ENCODE data around the gene NDUFAB1. TPM values are rescaled to one million over a fixed set of nuclear protein-coding genes. Genes with fewer than 3 reads are reported as not detected.

The NDUFAB1 gene
- total RNA-seq, 4 donors from 2014 or later, result 68.0 to 110 (median 83.3) TPM

DNA sequence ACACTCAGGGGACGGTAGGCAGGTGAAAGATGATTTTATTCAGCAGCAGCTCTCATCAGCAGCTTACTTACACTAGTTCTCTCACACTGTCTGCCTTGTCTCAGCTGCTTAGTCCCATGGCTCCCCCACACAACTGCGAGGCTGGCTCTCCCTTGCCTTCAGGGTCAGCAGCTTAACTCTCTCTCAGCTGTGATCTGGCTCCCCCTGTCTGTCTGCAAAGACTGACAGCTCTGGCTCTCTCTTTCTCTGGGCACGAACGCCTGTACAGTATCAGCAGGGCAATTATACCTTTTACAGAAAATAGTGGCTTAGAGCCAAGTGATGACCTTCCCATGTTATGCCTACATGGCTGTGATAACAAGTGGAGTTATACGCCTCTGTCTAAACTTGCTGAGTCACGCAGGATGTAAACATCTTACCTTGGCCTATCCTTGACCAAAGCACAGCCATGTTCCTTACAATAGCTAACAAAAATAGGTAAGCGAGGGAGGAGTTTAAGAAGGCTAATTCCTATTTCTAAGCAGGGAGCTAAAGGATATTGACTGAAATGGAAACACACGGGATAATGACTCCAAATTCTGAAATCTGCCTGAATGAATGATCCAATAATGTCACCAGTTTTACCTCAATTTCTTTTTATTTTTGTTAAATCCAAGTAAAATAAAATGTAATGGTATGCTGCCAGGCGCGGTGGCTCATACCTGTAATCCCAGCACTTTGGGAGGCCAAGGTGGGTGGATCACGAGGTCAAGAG is 1.1 kb upstream of the NDUFAB1 start:
- intact Hi-C loops (cut with DNase I), result no loop called here
- Histone ChIP-seq H3K4me3 (no peak overlapping the region), H3K4me1 (peaks cover 17 to 34% (median 22%) of the 10 kb centered on the region in 3 donors), H3K27me3 (no peaks in the 10 kb centered on the region), H3K9me3 (no peaks in the 10 kb centered on the region), H3K36me3 (peaks cover 0 to 39% (median 0%) of the 10 kb centered on the region in 3 donors), H3K27ac (peak overlapping the region in 1 of 4 donors; percentile 82)
- DNase-seq, result no peak
- no peak for TF ChIP-seq POLR2A (IDR thresholded peaks at IDR 0.05)
- TF ChIP-seq, protein P1, sequence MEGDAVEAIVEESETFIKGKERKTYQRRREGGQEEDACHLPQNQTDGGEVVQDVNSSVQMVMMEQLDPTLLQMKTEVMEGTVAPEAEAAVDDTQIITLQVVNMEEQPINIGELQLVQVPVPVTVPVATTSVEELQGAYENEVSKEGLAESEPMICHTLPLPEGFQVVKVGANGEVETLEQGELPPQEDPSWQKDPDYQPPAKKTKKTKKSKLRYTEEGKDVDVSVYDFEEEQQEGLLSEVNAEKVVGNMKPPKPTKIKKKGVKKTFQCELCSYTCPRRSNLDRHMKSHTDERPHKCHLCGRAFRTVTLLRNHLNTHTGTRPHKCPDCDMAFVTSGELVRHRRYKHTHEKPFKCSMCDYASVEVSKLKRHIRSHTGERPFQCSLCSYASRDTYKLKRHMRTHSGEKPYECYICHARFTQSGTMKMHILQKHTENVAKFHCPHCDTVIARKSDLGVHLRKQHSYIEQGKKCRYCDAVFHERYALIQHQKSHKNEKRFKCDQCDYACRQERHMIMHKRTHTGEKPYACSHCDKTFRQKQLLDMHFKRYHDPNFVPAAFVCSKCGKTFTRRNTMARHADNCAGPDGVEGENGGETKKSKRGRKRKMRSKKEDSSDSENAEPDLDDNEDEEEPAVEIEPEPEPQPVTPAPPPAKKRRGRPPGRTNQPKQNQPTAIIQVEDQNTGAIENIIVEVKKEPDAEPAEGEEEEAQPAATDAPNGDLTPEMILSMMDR (IDR thresholded peaks at IDR 0.05), result peak in 1 of 6 experiments; percentile 9
- WGBS, 2 donors, result 72 to 78% methylated on average over 11 of the region's 11 CpGs

DNA sequence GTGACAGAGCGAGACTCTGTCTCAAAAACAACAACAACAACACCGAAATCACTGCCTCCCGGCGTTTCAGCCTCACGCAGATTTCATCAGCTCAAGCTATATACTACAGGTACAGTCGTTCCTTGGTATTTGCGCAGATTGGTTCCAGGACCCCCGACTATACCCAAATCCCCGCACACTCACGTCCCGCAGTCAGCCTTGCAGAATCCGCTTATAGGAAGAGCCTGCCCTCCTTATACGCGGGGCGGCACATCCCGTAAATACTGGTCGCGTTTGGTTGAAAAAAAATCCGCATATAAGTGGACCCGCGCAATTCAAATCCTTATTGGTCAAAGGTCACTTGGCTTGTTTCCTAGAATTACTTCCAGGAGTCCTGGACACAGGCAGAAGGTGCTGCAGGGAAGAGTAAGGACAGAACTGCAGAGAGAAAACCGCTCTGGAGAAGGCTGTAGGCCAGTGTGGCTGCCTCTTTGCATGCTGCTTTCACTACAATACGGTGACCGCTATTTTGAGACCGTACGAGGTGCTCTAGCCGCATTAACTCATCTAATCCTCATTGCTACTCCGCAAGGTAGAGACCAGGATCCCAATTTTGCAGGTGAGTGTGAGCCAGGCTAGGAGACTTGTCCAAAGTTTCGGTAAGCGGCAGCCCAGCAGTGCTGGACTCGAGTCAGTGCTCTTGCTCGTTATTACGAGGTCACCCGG is 718 bp downstream of the NDUFAB1 start:
- Histone ChIP-seq H3K36me3 (peaks cover 0 to 39% (median 13%) of the 10 kb centered on the region in 3 donors), H3K4me1 (peaks cover 17 to 34% (median 22%) of the 10 kb centered on the region in 3 donors), H3K4me3 (peak overlapping the region; percentile 74 to 99 (median 92)), H3K9me3 (no peaks in the 10 kb centered on the region), H3K27ac (peak overlapping the region; percentile 82 to 93 (median 88)), H3K27me3 (no peaks in the 10 kb centered on the region)
- no peak for DNase-seq
- intact Hi-C loops (cut with DNase I), result no loop called here
- WGBS, 2 donors, result 17 to 19% methylated on average over 24 to 28 of the region's 34 CpGs
- TF ChIP-seq, protein P1 (IDR thresholded peaks at IDR 0.05), result no peak
- no peak for TF ChIP-seq POLR2A (IDR thresholded peaks at IDR 0.05)

DNA sequence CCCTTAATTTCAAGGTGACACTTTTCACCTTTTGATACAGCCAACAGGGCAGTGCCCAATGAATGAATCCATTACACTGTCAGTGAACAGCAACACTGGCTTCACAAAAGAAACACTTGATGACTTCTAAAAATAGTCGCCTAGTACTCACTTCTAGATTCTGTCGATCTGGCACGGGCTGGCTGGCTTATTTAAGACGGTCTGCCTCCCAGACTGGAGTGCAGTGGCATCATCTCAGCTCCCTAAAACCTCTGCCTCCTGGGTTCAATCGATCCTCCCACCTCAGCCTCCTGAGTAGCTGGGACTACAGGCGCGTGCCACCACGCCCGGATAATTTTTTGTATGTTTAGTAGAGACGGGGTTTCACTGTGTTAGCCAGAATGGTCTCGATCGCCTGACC is 1.9 kb downstream of the NDUFAB1 start:
- 92 to 97% methylated on average over 10 to 12 of the region's 12 CpGs for WGBS, 2 donors
- intact Hi-C loops (cut with DNase I), result no loop called here
- peaks cover 17 to 34% (median 22%) of the 10 kb centered on the region in 3 donors for H3K4me1 ChIP-seq
- peaks cover 0 to 50% (median 22%) of the 10 kb centered on the region in 3 donors for H3K36me3 ChIP-seq
- no peaks in the 10 kb centered on the region for H3K27me3 ChIP-seq
- DNase-seq, result no peak
- no peak overlapping the region for H3K27ac ChIP-seq
- H3K4me3 ChIP-seq, result no peak overlapping the region
- no peak for TF ChIP-seq POLR2A (IDR thresholded peaks at IDR 0.05)
- TF ChIP-seq, protein P1 (IDR thresholded peaks at IDR 0.05), result no peak
- H3K9me3 ChIP-seq, result no peaks in the 10 kb centered on the region

DNA sequence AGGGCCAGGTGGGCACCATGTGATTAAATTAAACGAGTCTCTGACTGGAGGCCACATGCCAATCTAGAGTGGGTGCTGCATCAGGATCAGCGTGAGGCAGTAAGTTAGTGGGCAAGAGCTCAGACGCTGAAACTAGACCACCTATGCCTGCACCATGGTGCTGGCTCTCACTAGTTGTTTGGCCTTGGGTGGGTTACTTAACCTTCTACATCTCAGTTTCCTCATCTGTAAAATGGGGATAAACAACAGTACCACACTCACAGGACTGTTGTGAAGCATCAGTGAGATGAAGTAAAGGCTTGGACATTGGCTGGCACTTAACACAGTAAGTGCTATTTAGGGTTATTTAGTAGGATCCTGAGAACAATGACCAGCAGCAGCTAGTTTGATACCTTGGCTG is 5.9 kb downstream of the NDUFAB1 start:
- peaks cover 12 to 27% (median 13%) of the 10 kb centered on the region in 3 donors for H3K4me1 ChIP-seq
- no peak for DNase-seq
- no peak for TF ChIP-seq POLR2A (IDR thresholded peaks at IDR 0.05)
- TF ChIP-seq, protein P1 (IDR thresholded peaks at IDR 0.05), result no peak
- no peak overlapping the region for H3K27ac ChIP-seq
- intact Hi-C loops (cut with DNase I), result no loop called here
- H3K36me3 ChIP-seq, result peaks cover 11 to 90% (median 39%) of the 10 kb centered on the region in 3 donors
- no peaks in the 10 kb centered on the region for H3K9me3 ChIP-seq
- no peak overlapping the region for H3K4me3 ChIP-seq
- 100% methylated on average over 2 of the region's 3 CpGs for WGBS, 2 donors
- no peaks in the 10 kb centered on the region for H3K27me3 ChIP-seq

DNA sequence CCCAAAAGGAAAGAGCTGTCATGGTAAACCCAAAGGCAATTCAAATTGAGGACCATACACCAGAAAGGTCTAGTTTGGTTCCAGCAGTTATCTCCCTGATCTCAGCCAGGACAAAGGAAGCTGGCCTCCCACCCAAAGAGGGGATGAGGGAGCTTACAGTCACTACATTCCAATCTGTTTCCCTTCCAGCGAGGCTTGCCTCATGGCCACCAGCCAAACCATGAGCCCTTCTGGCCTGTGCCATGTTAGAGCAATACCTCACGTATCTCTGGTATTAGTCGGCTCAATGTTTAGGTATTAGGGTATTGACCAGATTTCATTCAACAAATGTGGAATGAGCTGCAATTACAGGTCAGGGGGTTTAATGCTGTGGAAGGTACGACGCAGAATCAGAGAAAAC is 8.4 kb downstream of the NDUFAB1 start:
- Histone ChIP-seq H3K9me3 (no peaks in the 10 kb centered on the region), H3K27me3 (no peaks in the 10 kb centered on the region), H3K4me1 (peaks cover 0 to 10% (median 0%) of the 10 kb centered on the region in 3 donors), H3K36me3 (peaks cover 20 to 98% (median 49%) of the 10 kb centered on the region in 3 donors), H3K4me3 (no peak overlapping the region), H3K27ac (no peak overlapping the region)
- TF ChIP-seq, protein P1 (IDR thresholded peaks at IDR 0.05), result no peak
- TF ChIP-seq POLR2A (IDR thresholded peaks at IDR 0.05), result no peak
- WGBS, 2 donors, result 89% methylated on average over 5 of the region's 5 CpGs; no CpG with 5 or more reads in 1 of the 2 donors
- DNase-seq, result no peak
- intact Hi-C loops (cut with DNase I), result no loop called here
